Measurements from ENCODE around the gene RAP1GAP2.

Gene RAP1GAP2

DNA sequence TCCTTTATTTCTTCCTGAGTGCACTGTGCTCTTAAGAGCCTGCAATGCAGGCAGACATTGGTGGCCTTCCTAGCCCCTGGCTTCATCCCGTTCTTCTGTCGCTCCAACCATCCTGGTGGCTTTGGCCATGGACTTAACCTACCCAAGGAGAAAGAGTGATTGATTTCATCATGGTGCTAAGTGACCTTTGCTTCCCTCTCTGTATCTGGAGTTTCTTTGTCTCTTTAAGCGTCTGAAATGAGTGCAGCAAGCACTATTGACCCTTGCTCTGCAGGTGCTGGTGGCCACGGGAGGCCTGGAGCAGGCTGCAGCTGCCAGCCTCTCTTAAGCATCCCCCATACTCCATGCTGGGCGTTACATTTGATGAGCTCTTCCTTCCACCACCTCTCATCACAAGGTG lies 60.5 kb downstream of the RAP1GAP2 start:
- TF ChIP-seq, protein P1, sequence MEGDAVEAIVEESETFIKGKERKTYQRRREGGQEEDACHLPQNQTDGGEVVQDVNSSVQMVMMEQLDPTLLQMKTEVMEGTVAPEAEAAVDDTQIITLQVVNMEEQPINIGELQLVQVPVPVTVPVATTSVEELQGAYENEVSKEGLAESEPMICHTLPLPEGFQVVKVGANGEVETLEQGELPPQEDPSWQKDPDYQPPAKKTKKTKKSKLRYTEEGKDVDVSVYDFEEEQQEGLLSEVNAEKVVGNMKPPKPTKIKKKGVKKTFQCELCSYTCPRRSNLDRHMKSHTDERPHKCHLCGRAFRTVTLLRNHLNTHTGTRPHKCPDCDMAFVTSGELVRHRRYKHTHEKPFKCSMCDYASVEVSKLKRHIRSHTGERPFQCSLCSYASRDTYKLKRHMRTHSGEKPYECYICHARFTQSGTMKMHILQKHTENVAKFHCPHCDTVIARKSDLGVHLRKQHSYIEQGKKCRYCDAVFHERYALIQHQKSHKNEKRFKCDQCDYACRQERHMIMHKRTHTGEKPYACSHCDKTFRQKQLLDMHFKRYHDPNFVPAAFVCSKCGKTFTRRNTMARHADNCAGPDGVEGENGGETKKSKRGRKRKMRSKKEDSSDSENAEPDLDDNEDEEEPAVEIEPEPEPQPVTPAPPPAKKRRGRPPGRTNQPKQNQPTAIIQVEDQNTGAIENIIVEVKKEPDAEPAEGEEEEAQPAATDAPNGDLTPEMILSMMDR (IDR thresholded peaks at IDR 0.05; ENCODE audit: control insufficient read depth, insufficient read depth, low read depth, low read length, missing control alignments): no peak
- DNase-seq (ENCODE audit: low read depth): no peak
- no peak overlapping the region for H3K4me3 ChIP-seq (ENCODE audit: control insufficient read depth, low read depth, low read length)

- no peak overlapping the region for H3K4me3 ChIP-seq (ENCODE audit: control insufficient read depth, low read depth, low read length)
- TF ChIP-seq, protein P1 (IDR thresholded peaks at IDR 0.05; ENCODE audit: control insufficient read depth, insufficient read depth, low read depth, low read length, missing control alignments): no peak
- DNase-seq (ENCODE audit: low read depth): no peak
Observed at GRCh38 chr17:2860045-2860444, 63.8 kb downstream of the RAP1GAP2 start.

- H3K4me3 ChIP-seq (ENCODE audit: control insufficient read depth, low read depth, low read length): no peak overlapping the region
- DNase-seq (ENCODE audit: low read depth): no peak
- TF ChIP-seq, protein P1 (IDR thresholded peaks at IDR 0.05; ENCODE audit: control insufficient read depth, insufficient read depth, low read depth, low read length, missing control alignments): no peak
Observed at GRCh38 chr17:2860883-2861282, 64.6 kb downstream of the RAP1GAP2 start.

- TF ChIP-seq, protein P1 (IDR thresholded peaks at IDR 0.05; ENCODE audit: control insufficient read depth, insufficient read depth, low read depth, low read length, missing control alignments): no peak
- H3K4me3 ChIP-seq (ENCODE audit: control insufficient read depth, low read depth, low read length): no peak overlapping the region
- no peak for DNase-seq (ENCODE audit: low read depth)
Observed at GRCh38 chr17:2862197-2862596, 66.0 kb downstream of the RAP1GAP2 start.

DNA sequence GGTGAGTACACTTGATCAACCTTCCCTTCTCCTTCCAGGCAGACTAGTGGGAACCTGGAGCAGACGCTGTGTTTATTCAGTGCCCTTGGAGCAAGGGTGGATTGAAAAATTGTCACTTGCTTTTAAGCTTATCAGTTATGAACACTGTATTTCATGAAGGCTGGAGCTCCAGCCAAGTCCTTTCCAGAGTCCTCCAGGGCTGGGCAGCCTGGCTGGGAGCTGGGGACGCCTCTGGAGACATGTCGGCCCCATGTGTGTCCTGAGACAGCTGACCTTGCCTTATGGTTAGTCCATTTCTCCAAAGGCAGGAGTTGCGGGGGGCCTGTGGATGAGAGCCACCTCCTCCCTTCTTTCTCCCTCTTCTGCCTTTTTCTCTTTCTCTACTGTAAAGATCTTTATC lies 67.0 kb downstream of the RAP1GAP2 start:
- no peak overlapping the region for H3K4me3 ChIP-seq (ENCODE audit: control insufficient read depth, low read depth, low read length)
- no peak for DNase-seq (ENCODE audit: low read depth)
- TF ChIP-seq, protein P1 (IDR thresholded peaks at IDR 0.05; ENCODE audit: control insufficient read depth, insufficient read depth, low read depth, low read length, missing control alignments): no peak

DNA sequence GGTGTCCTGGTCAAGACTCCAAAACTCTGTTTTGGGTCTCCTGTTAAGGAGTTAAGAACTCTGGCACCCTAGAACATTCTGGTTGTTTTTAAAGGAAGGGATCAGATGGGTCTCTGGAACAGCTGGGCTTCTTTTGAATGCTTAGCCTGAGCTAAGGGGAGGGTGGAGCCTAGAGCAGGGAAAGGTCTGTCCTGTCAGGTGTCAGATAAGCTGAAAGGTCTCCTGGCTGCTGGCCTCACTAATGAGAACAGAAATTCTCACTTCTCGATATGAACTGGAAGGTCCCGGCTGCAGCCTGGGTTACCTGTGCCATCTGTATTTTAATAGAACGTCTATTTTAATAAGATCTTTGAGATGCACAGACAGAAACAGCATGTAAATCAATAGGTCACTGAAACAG lies 69.0 kb downstream of the RAP1GAP2 start:
- DNase-seq (ENCODE audit: low read depth): no peak
- H3K4me3 ChIP-seq (ENCODE audit: control insufficient read depth, low read depth, low read length): no peak overlapping the region
- TF ChIP-seq, protein P1 (IDR thresholded peaks at IDR 0.05; ENCODE audit: control insufficient read depth, insufficient read depth, low read depth, low read length, missing control alignments): no peak
